ENCODE results near the gene PCAT6.

GRCh38 chr1:202770135-202770534 is 40.6 kb upstream of the PCAT6 start:
- TF ChIP-seq PAX5 (IDR thresholded peaks at IDR 0.05; ENCODE audit: insufficient read depth, low read length, severe bottlenecking) (no peak), POLR2A (IDR thresholded peaks at IDR 0.05; ENCODE audit: low read depth, low read length) (no peak), POU2F2 (IDR thresholded peaks at IDR 0.05; ENCODE audit: low read depth, low read length) (no peak)

Measured in GM12891 (cell line).